NCI-H1092 treated with DMSO at 0.1 percent for 48 hours (cell line): Measurements from ENCODE around the gene NKPD1.
A peak's percentile ranks its signal among the peaks of the same experiment; 100 is the strongest.

Source experiments
- DNase-seq: peaks from one replicate; lab custom pipeline; 2025; lab: John Stamatoyannopoulos, UW

The NKPD1 gene

GRCh38 chr19:45118106-45118505 is 42.7 kb downstream of the NKPD1 start:
- DNase-seq = no peak

- DNase-seq = no peak
Observed at GRCh38 chr19:45117671-45118070, 43.1 kb downstream of the NKPD1 start.

GRCh38 chr19:45117167-45117594 is 43.6 kb downstream of the NKPD1 start:
- DNase-seq = no peak

GRCh38 chr19:45115809-45116615 is 44.8 kb downstream of the NKPD1 start:
- DNase-seq = peak; percentile 27

GRCh38 chr19:45114116-45114515 is 46.7 kb downstream of the NKPD1 start:
- DNase-seq = peak; percentile 59

GRCh38 chr19:45113628-45114027 is 47.2 kb downstream of the NKPD1 start:
- DNase-seq = peak; percentile 60

- DNase-seq = no peak
Observed at GRCh38 chr19:45112111-45112827, 48.5 kb downstream of the NKPD1 start.
